HepG2 (cell line): ENCODE data around the gene CCDC57. TPM values are rescaled to one million over a fixed set of nuclear protein-coding genes. Genes with fewer than 3 reads are reported as not detected.
A peak's percentile ranks its signal among the peaks of the same experiment; 100 is the strongest.

Experiments used
- ARID5B ChIP-seq: IDR thresholded peaks from 2 replicates; pipeline ENCODE4 v1.4.0; 2020; ENCODE audit warnings: mild to moderate bottlenecking, missing genetic modification reagents
- BATF2 ChIP-seq: sonication (generic); formaldehyde crosslinking; IDR thresholded peaks from 2 replicates; pipeline ENCODE4 v1.8.0; 2022; ENCODE audit warnings: mild to moderate bottlenecking, missing genetic modification reagents, moderate library complexity
- DDIT3 ChIP-seq: sonication (generic); formaldehyde crosslinking; IDR thresholded peaks from 2 replicates; pipeline ENCODE4 v1.4.0; 2020; ENCODE audit warnings: mild to moderate bottlenecking, missing genetic modification reagents
- ELF1 ChIP-seq: sonication (generic); formaldehyde crosslinking; IDR thresholded peaks from 2 replicates; pipeline ENCODE4 v1.4.0; 2020; ENCODE audit warnings: missing genetic modification reagents
- NFYC ChIP-seq: IDR thresholded peaks from 2 replicates; pipeline ENCODE4 v1.6.1; 2016; ENCODE audit warnings: missing genetic modification reagents, missing compliant biosample characterization
- NR2F2 ChIP-seq: IDR thresholded peaks from 2 replicates; pipeline ENCODE4 v1.6.1; 2012; ENCODE audit warnings: low read depth, inconsistent platforms, borderline replicate concordance
- PAF1 ChIP-seq: IDR thresholded peaks from 2 replicates; pipeline ENCODE4 v1.6.1; 2016; ENCODE audit warnings: missing genetic modification reagents, missing compliant biosample characterization
- STAT6 ChIP-seq: sonication (generic); formaldehyde crosslinking; IDR thresholded peaks from 2 replicates; pipeline ENCODE4 v1.4.0; 2020; ENCODE audit warnings: missing genetic modification reagents, mild to moderate bottlenecking, borderline replicate concordance
- XRCC5 ChIP-seq: fragments of 200-400 bp; formaldehyde crosslinking; optimal IDR thresholded peaks from 2 replicates; pipeline ENCODE3; 2017; ENCODE audit warnings: mild to moderate bottlenecking, low read length
- ZBTB38 ChIP-seq: sonication (generic); formaldehyde crosslinking; IDR thresholded peaks from 2 replicates; pipeline ENCODE4 v1.5.1; 2020; ENCODE audit warnings: mild to moderate bottlenecking, missing genetic modification reagents
- ZNF256 ChIP-seq: sonication (generic); formaldehyde crosslinking; conservative IDR thresholded peaks from 2 replicates; pipeline ENCODE4 v1.4.0; 2020; ENCODE audit warnings: missing genetic modification reagents
- ZNF549 ChIP-seq: sonication (generic); formaldehyde crosslinking; IDR thresholded peaks from 2 replicates; pipeline ENCODE4 v1.5.0; 2020; ENCODE audit warnings: missing genetic modification reagents
- ZNF646 ChIP-seq: sonication (generic); formaldehyde crosslinking; IDR thresholded peaks from 2 replicates; pipeline ENCODE4 v1.9.0; 2021; ENCODE audit warnings: mild to moderate bottlenecking, missing genetic modification reagents
- ZNF749 ChIP-seq: sonication (generic); formaldehyde crosslinking; IDR thresholded peaks from 2 replicates; pipeline ENCODE4 v1.8.0; 2022; ENCODE audit warnings: mild to moderate bottlenecking, missing genetic modification reagents, moderate library complexity, borderline replicate concordance
- ZSCAN21 ChIP-seq: sonication (generic); formaldehyde crosslinking; IDR thresholded peaks from 2 replicates; pipeline ENCODE4 v1.8.0; 2022; ENCODE audit warnings: mild to moderate bottlenecking, missing genetic modification reagents, moderate library complexity, borderline replicate concordance
- polyA plus RNA-seq, 8 experiments: library from polyadenylated mRNA; depleted of rRNA in 3 of 8; stranded (reverse) in 7 of 8; unstranded in 1 of 8; fragments of >200 nt; fragmentation: Illumina TruSeq in 4 of 8; extraction: Trizol in 4 of 8; gene quantifications; 2 replicates each; pipeline versions ENCODE4 v1.2.1 to v1.2.3, GENCODE V29; 2011 to 2016; ENCODE audit warnings: low read depth in 4 of 8, missing spikeins in 1 of 8, mixed read lengths in 1 of 8; ENCODE audit not compliant: insufficient read depth in 1 of 8
- total RNA-seq, 5 experiments: library from RNA; depleted of rRNA; stranded (reverse); fragments of >200 nt; fragmentation: Illumina TruSeq; extraction: Trizol; gene quantifications; 2 replicates each; pipeline ENCODE4 v1.2.3, GENCODE V29; 2016; ENCODE audit warnings: low read depth in 1 of 5

The CCDC57 gene
- total and polyA plus RNA-seq, 2 of the 13 experiments (the other 11 are each of a cell fraction or from before 2014, with no cell fraction given), result 59.3 to 59.9 TPM

- no peak for TF ChIP-seq PAF1 (CRISPR knock-in tag)
- no peak for TF ChIP-seq STAT6 (CRISPR knock-in tag)
- TF ChIP-seq XRCC5, result peak; percentile 28
- no peak for TF ChIP-seq ZNF256 (CRISPR knock-in tag)
- no peak for TF ChIP-seq NR2F2
- peak; percentile 21; the same call in 1 of the 2 replicates for TF ChIP-seq ZSCAN21 (CRISPR knock-in tag)
- TF ChIP-seq ELF1 (CRISPR knock-in tag), result no peak
- no peak for TF ChIP-seq ZNF549
- no peak for TF ChIP-seq NFYC
- no peak for TF ChIP-seq DDIT3 (CRISPR knock-in tag)
- TF ChIP-seq ARID5B (CRISPR knock-in tag), result peak; percentile 41; the same call in 1 of the 2 replicates
- no peak for TF ChIP-seq ZNF646
- TF ChIP-seq ZNF749, result no peak
- no peak for TF ChIP-seq BATF2
- peak; percentile 76; the same call in 1 of the 2 replicates for TF ChIP-seq ZBTB38 (CRISPR knock-in tag)
Measured at GRCh38 chr17:82225368-82226029, 12.9 kb upstream of the CCDC57 start (continued).
